Right lobe of liver (tissue), 6 donors: Measurements from ENCODE around the gene MICAL1. TPM values are rescaled to one million over a fixed set of nuclear protein-coding genes. Genes with fewer than 3 reads are reported as not detected.

Experiments
- ATAC-seq, 4 donors: fragments of 200-7000 bp; cut with Tn5 transposase; one replicate each; pipeline ENCODE4 v1.9.1; 2020; ENCODE audit warnings: mild to moderate bottlenecking in 4 of 4, moderate library complexity in 4 of 4
- DNase-seq, 3 donors: peaks; one replicate each; pipeline ENCODE4 v3.0.0-alpha.2; 2020
- H3K27ac ChIP-seq, 3 donors: fragments of 200-600 bp; one replicate each; pipeline ENCODE4 v1.8.0; 2022
- H3K27me3 ChIP-seq, 2 donors: fragments of 200-600 bp; one replicate each; pipeline ENCODE4 v1.8.0; 2022
- H3K36me3 ChIP-seq, 4 donors: fragments of 200-600 bp; sonication (generic) in 1 of 4; one replicate each; pipeline versions ENCODE4 v1.5.1 to v1.8.0; 2017 to 2022; ENCODE audit warnings: control low read depth in 1 of 4
- H3K4me1 ChIP-seq, 4 donors: fragments of 200-600 bp; sonication (generic) in 1 of 4; one replicate each; pipeline versions ENCODE4 v1.5.1 to v1.8.0; 2017 to 2022; ENCODE audit warnings: control low read depth in 1 of 4
- H3K4me3 ChIP-seq, 3 donors: fragments of 200-600 bp; one replicate each; pipeline ENCODE4 v1.8.0; 2022
- H3K9me3 ChIP-seq, 4 donors: fragments of 200-600 bp; sonication (generic) in 1 of 4; one replicate each; pipeline versions ENCODE4 v1.5.1 to v1.8.0; 2017 to 2022; ENCODE audit warnings: control low read depth in 1 of 4
- CTCF ChIP-seq, 4 donors: fragments of 200-600 bp in 3 of 4; fragments of 450-650 bp in 1 of 4; IDR thresholded peaks; one replicate each; pipeline versions ENCODE4 v1.5.1 to v1.8.0; 2016 to 2022; ENCODE audit warnings: antibody characterized with exemption in 4 of 4, mild to moderate bottlenecking in 2 of 4
- POLR2A ChIP-seq: fragments of 450-650 bp; IDR thresholded peaks from one replicate; pipeline ENCODE4 v1.6.1; 2017; ENCODE audit warnings: antibody characterized with exemption, mild to moderate bottlenecking
- WGBS: methylation state at CpG from one replicate; pipeline ENCODE4 v1.1.6; 2018; ENCODE audit warnings: low coverage, low lambda C conversion rate; ENCODE audit not compliant: insufficient coverage; ENCODE audit errors: missing lambda C conversion rate; 5-methylcytosine and 5-hydroxymethylcytosine counted together
- intact Hi-C, 2 donors: fragments of 100-400 bp; cut with DNase I; formaldehyde crosslinking; loops; one replicate each; pipeline versions ENCODE4 v1.11.2 to v1.14.1; 2022
- total RNA-seq, 6 experiments: library from RNA; depleted of rRNA in 2 of 6; stranded (reverse); fragments of >200 nt in 2 of 6; fragmentation: NEBNext Ultra II Directional in 3 of 6; extraction: Animal tissue kit (Norgen Biotek cat#: 25700) in 3 of 6; gene quantifications; one replicate each; pipeline versions ENCODE4 v1.1.0 to v1.2.4, GENCODE V29; 2016 to 2023
- donor health status: DM: no; HTN: yes; CAD: no.
- donor health status: DM: no; HTN: no; CAD: no.
- donor health status: DM: no; HTN: no; CAD: no.
- donor health status: DM: no; HTN: yes; CAD: no.
- donor health status: DM: no; HTN: yes; CAD: no.

The MICAL1 gene
- total RNA-seq, 6 experiments from 2014 or later = 1.4 to 11.7 (median 5.2) TPM

GRCh38 chr6:109477725-109478124 lies 22.2 kb upstream of the MICAL1 start:
- H3K27ac ChIP-seq = no peak overlapping the region
- 54% methylated on average over 1 of the region's 2 CpGs for WGBS

GRCh38 chr6:109477184-109477583 lies 21.6 kb upstream of the MICAL1 start:
- Histone ChIP-seq H3K4me1 (peaks cover 0 to 26% (median 4%) of the 10 kb centered on the region in 4 donors), H3K36me3 (peaks cover 0 to 36% (median 3%) of the 10 kb centered on the region in 4 donors), H3K4me3 (no peak overlapping the region), H3K27ac (no peak overlapping the region), H3K9me3 (no peaks in the 10 kb centered on the region), H3K27me3 (no peaks in the 10 kb centered on the region)
- ATAC-seq = no peak
- no peak for DNase-seq
- intact Hi-C loops = no loop called here
- TF ChIP-seq POLR2A (no peak), CTCF (IDR thresholded peaks at IDR 0.05) (no peak)
- 95% methylated on average over 2 of the region's 2 CpGs for WGBS

More at GRCh38 chr6:109477725-109478124, 22.2 kb upstream of the MICAL1 start:
- H3K27me3 ChIP-seq = no peaks in the 10 kb centered on the region
- no peaks in the 10 kb centered on the region for H3K9me3 ChIP-seq
- H3K4me3 ChIP-seq = no peak overlapping the region
- intact Hi-C loops = no loop called here
- H3K4me1 ChIP-seq = peaks cover 0 to 27% (median 4%) of the 10 kb centered on the region in 4 donors
- DNase-seq (no peak), ATAC-seq (no peak)
- no peak for TF ChIP-seq CTCF (IDR thresholded peaks at IDR 0.05)
- TF ChIP-seq POLR2A = no peak
- H3K36me3 ChIP-seq = peaks cover 0 to 32% (median 3%) of the 10 kb centered on the region in 4 donors

GRCh38 chr6:109475625-109476024 lies 20.1 kb upstream of the MICAL1 start:
- intact Hi-C loops = no loop called here
- peaks cover 0 to 18% (median 4%) of the 10 kb centered on the region in 4 donors for H3K4me1 ChIP-seq

GRCh38 chr6:109474995-109475394 lies 19.4 kb upstream of the MICAL1 start:
- Histone ChIP-seq H3K4me3 (no peak overlapping the region), H3K4me1 (peaks cover 0 to 15% (median 4%) of the 10 kb centered on the region in 4 donors), H3K27ac (no peak overlapping the region), H3K27me3 (no peaks in the 10 kb centered on the region), H3K36me3 (peaks cover 0 to 47% (median 0%) of the 10 kb centered on the region in 4 donors), H3K9me3 (no peaks in the 10 kb centered on the region)
- 91% methylated on average over 4 of the region's 4 CpGs for WGBS
- DNase-seq (no peak), ATAC-seq (no peak)
- TF ChIP-seq CTCF (IDR thresholded peaks at IDR 0.05) (no peak), POLR2A (no peak)
- intact Hi-C loops = no loop called here

More at GRCh38 chr6:109475625-109476024, 20.1 kb upstream of the MICAL1 start:
- TF ChIP-seq CTCF (IDR thresholded peaks at IDR 0.05) (no peak), POLR2A (no peak)
- no peaks in the 10 kb centered on the region for H3K9me3 ChIP-seq
- no peaks in the 10 kb centered on the region for H3K27me3 ChIP-seq
- H3K27ac ChIP-seq = no peak overlapping the region
- H3K4me3 ChIP-seq = no peak overlapping the region
- peak; percentile 89 to 97 (median 94) for ATAC-seq
- DNase-seq = peak in 2 of 3 donors; percentile 51 to 72
- WGBS = 49% methylated on average over 2 of the region's 2 CpGs
- peaks cover 0 to 46% (median under 1%) of the 10 kb centered on the region in 4 donors for H3K36me3 ChIP-seq

GRCh38 chr6:109473120-109473519 lies 17.5 kb upstream of the MICAL1 start:
- Histone ChIP-seq H3K27me3 (no peaks in the 10 kb centered on the region), H3K36me3 (peaks cover 0 to 48% (median 0%) of the 10 kb centered on the region in 4 donors), H3K9me3 (no peaks in the 10 kb centered on the region), H3K4me1 (peaks cover 0 to 11% (median 0%) of the 10 kb centered on the region in 4 donors), H3K27ac (no peak overlapping the region), H3K4me3 (no peak overlapping the region)
- ATAC-seq (no peak), DNase-seq (no peak)
- 94% methylated on average over 3 of the region's 3 CpGs for WGBS
- intact Hi-C loops = no loop called here
- TF ChIP-seq CTCF (IDR thresholded peaks at IDR 0.05) = no peak
- TF ChIP-seq POLR2A = no peak
